Sigmoid colon (tissue), 4 donors: Measurements from ENCODE around the gene ICE1.

ENCODE experiments used
- EP300 ChIP-seq, 4 donors: sonication (generic); formaldehyde crosslinking; IDR thresholded peaks; one replicate each; pipeline ENCODE4 v1.6.1; 2017; ENCODE audit warnings: antibody characterized with exemption in 4 of 4
- POLR2A ChIP-seq, 2 donors: fragments of 450-650 bp; IDR thresholded peaks; one replicate each; pipeline ENCODE4 v1.6.1; 2016; ENCODE audit warnings: antibody characterized with exemption in 2 of 2, mild to moderate bottlenecking in 2 of 2, moderate library complexity in 2 of 2
- POLR2AphosphoS5 ChIP-seq, 4 donors: sonication (generic); formaldehyde crosslinking; IDR thresholded peaks; one replicate each; pipeline ENCODE4 v1.6.1; 2017; ENCODE audit warnings: antibody characterized with exemption in 4 of 4
- TF ChIP-seq, protein P1 (sequence below), 4 experiments: fragments of 450-650 bp in 3 of 4; fragments of 200-600 bp in 1 of 4; IDR thresholded peaks; one replicate each; pipeline ENCODE4 v1.5.1; 2016 to 2019; ENCODE audit warnings: antibody characterized with exemption in 4 of 4, mild to moderate bottlenecking in 3 of 4, moderate library complexity in 2 of 4

DNA sequence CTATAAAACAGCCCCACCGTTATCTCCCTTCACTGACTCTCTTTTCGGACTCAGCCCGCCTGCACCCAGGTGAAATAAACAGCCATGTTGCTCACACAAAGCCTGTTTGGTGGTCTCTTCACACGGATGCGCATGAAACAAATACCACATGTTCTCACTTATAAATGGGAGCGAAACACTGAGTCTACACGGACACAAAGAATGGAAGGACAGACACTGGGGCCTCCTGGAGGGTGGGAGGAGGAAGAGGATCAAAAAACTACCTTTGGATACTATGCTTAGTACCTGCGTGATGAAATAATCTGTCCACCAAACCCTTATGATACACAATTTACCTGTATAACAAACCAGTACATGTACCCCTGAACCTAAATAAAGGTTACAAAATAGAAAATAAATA, 98.6 kb downstream of the ICE1 start:
- TF ChIP-seq, protein P1, sequence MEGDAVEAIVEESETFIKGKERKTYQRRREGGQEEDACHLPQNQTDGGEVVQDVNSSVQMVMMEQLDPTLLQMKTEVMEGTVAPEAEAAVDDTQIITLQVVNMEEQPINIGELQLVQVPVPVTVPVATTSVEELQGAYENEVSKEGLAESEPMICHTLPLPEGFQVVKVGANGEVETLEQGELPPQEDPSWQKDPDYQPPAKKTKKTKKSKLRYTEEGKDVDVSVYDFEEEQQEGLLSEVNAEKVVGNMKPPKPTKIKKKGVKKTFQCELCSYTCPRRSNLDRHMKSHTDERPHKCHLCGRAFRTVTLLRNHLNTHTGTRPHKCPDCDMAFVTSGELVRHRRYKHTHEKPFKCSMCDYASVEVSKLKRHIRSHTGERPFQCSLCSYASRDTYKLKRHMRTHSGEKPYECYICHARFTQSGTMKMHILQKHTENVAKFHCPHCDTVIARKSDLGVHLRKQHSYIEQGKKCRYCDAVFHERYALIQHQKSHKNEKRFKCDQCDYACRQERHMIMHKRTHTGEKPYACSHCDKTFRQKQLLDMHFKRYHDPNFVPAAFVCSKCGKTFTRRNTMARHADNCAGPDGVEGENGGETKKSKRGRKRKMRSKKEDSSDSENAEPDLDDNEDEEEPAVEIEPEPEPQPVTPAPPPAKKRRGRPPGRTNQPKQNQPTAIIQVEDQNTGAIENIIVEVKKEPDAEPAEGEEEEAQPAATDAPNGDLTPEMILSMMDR (IDR thresholded peaks at IDR 0.05): no peak
- TF ChIP-seq POLR2AphosphoS5 (IDR thresholded peaks at IDR 0.05): no peak
- TF ChIP-seq POLR2A (IDR thresholded peaks at IDR 0.05): no peak
- TF ChIP-seq EP300 (IDR thresholded peaks at IDR 0.05): no peak
